Adrenal gland (tissue), 12 donors: ENCODE measurements around the gene PPM1F. TPM values are rescaled to one million over a fixed set of nuclear protein-coding genes. Genes with fewer than 3 reads are reported as not detected.

Experiments
- DNase-seq, 7 donors: peaks; one replicate each; pipeline ENCODE4 v3.0.0-alpha.2; 2019 to 2020
- H3K27ac ChIP-seq, 5 donors: fragments of 200-600 bp; sonication (generic) in 4 of 5; 1 replicate in 3 of 5; 2 replicates in 2 of 5; pipeline versions ENCODE4 v1.5.1 to v1.8.0; 2016 to 2020; ENCODE audit warnings: mild to moderate bottlenecking in 1 of 5
- H3K27me3 ChIP-seq: fragments of 200-600 bp; 2 replicates; pipeline ENCODE4 v1.8.0; 2021
- H3K36me3 ChIP-seq, 2 donors: fragments of 200-600 bp; replicated peaks in 1 of 2; 1 replicate in 1 of 2; 2 replicates in 1 of 2; pipeline versions ENCODE4 v1.5.1 to v1.8.0; 2018 to 2022
- H3K4me1 ChIP-seq, 2 donors: fragments of 200-600 bp; replicated peaks in 1 of 2; 1 replicate in 1 of 2; 2 replicates in 1 of 2; pipeline versions ENCODE4 v1.5.1 to v1.8.0; 2018 to 2021
- H3K4me3 ChIP-seq, 4 donors: fragments of 200-600 bp; sonication (generic) in 3 of 4; one replicate each; pipeline ENCODE4 v1.5.1; 2016 to 2018
- H3K9me3 ChIP-seq, 3 donors: fragments of 200-600 bp; sonication (generic) in 1 of 3; replicated peaks in 1 of 3; 1 replicate in 2 of 3; 2 replicates in 1 of 3; pipeline versions ENCODE4 v1.5.1 to v1.8.0; 2016 to 2021
- CTCF ChIP-seq, 6 experiments: fragments of 450-650 bp in 4 of 6; fragments of 200-600 bp in 2 of 6; sonication (generic) in 1 of 6; IDR thresholded peaks; 1 replicate in 5 of 6; 2 replicates in 1 of 6; pipeline versions ENCODE4 v1.5.1 to v1.8.0; 2016 to 2021; ENCODE audit warnings: antibody characterized with exemption in 6 of 6, mild to moderate bottlenecking in 2 of 6, moderate library complexity in 1 of 6
- POLR2A ChIP-seq, 2 donors: fragments of 450-650 bp; IDR thresholded peaks; one replicate each; pipeline ENCODE4 v1.6.1; 2017; ENCODE audit warnings: antibody characterized with exemption in 2 of 2, mild to moderate bottlenecking in 2 of 2, moderate library complexity in 1 of 2
- WGBS, 4 donors: extraction: QIAGEN DNeasy Blood & Tissue Kit in 2 of 4; methylation state at CpG; one replicate each; pipeline versions ENCODE4 v1.1.5 to v1.1.7; 2013 to 2017; 5-methylcytosine and 5-hydroxymethylcytosine counted together
- intact Hi-C, 2 donors: fragments of 100-400 bp; cut with DNase I; formaldehyde crosslinking; loops; one replicate each; pipeline versions ENCODE4 v1.14.1 to v1.15.0; 2022 to 2023
- polyA plus RNA-seq, 3 donors: library from polyadenylated mRNA; stranded (reverse); fragments of 200-250 nt in 2 of 3; fragments of 350-450 nt in 1 of 3; fragmentation: Illumina TruSeq in 1 of 3; extraction: RNeasy Lipid Tissue Mini Kit (QIAGEN cat#74804) in 1 of 3; gene quantifications; one replicate each; pipeline ENCODE4 v1.2.3, GENCODE V29; 2013 to 2014
- total RNA-seq, 9 donors: library from RNA; depleted of rRNA in 4 of 9; stranded (reverse); fragments of >200 nt in 4 of 9; fragments of 120-200 nt in 1 of 9; fragmentation: NEBNext Ultra II Directional in 1 of 9; extraction: Animal tissue kit (Norgen Biotek cat#: 25700) in 1 of 9; gene quantifications; one replicate each; pipeline versions ENCODE4 v1.1.0 to v1.2.4, GENCODE V29; 2013 to 2023
- donor health status: healthy with polysubstance abuse.
- donor health status: Bipolar disorder and iron deficiency.
- donor health status: DM: yes; HTN: yes; CAD: no.
- donor health status: DM: no; HTN: no; CAD: no.
- donor health status: DM: no; HTN: no; CAD: no.
- donor health status: DM: yes; HTN: yes; CAD: no.

The PPM1F gene
- total and polyA plus RNA-seq, 12 donors, result 9.9 to 60.6 (median 44.0) TPM

- no peaks in the 10 kb centered on the region for H3K27me3 ChIP-seq
- intact Hi-C loops, result no loop called here
- peaks cover 19 to 21% of the 10 kb centered on the region in 2 donors for H3K4me1 ChIP-seq
- WGBS, 4 donors, result 83 to 91% (median 87%) methylated on average over 10 to 23 of the region's 23 CpGs; no CpG with 5 or more reads in 1 of the 4 donors
- DNase-seq, result peak; percentile 79 to 92 (median 90)
- H3K9me3 ChIP-seq, result no peaks in the 10 kb centered on the region
- no peak overlapping the region for H3K4me3 ChIP-seq
- peak in 1 of 2 donors; percentile 66 for TF ChIP-seq POLR2A (IDR thresholded peaks at IDR 0.05)
- no peak for TF ChIP-seq CTCF (IDR thresholded peaks at IDR 0.05)
- H3K36me3 ChIP-seq, result peaks cover 0 to 56% of the 10 kb centered on the region in 2 donors
- peak overlapping the region; percentile 14 to 85 (median 82) for H3K27ac ChIP-seq
Observed at GRCh38 chr22:21961886-21962654, 9.4 kb upstream of the PPM1F start.

DNA sequence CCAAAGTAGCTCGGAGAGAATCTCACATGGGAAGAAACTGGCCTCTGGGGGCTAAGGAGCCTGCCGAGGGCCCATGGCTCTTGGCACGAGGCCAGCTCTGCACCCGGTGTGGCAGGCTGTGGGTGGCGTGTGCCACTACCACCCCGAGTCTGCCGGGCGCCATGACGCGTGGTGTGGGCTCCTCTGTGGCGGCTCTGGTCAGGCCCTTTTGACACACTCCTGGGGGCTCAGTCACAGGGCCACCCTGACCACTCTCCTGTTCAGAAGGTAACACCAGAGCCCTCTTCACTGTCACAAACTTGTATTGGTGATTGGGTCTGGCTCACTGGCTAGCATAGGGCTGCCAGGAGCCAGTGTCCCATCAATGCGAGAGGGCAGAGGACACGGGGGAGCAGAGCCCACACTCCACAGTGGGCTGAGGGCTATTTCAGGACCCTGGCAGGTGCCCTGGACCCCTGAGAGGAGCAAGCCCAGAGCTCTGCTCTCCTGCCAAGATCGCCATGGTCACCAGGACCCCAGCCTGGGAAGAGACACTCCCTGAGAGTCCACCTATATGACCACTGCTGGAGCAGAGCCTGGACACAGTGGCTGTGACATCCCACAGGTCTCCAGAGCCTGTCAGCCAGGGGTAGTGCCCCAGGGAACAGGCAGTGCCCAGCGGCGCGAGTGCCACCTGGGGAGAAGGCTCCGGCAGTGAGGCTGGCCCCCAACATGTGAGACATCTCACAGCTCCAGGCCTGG, 8.6 kb upstream of the PPM1F start:
- no peak overlapping the region for H3K4me3 ChIP-seq
- WGBS, 4 donors, result 73 to 87% (median 82%) methylated on average over 6 to 18 of the region's 18 CpGs
- TF ChIP-seq CTCF (IDR thresholded peaks at IDR 0.05), result no peak
- no peak for TF ChIP-seq POLR2A (IDR thresholded peaks at IDR 0.05)
- intact Hi-C loops, result no loop called here
- H3K4me1 ChIP-seq, result peaks cover 19 to 21% of the 10 kb centered on the region in 2 donors
- no peaks in the 10 kb centered on the region for H3K9me3 ChIP-seq
- H3K27ac ChIP-seq, result peak overlapping the region; percentile 14 to 85 (median 82)
- peaks cover 0 to 48% of the 10 kb centered on the region in 2 donors for H3K36me3 ChIP-seq
- DNase-seq, result peak in 1 of 7 donors; percentile 62
- no peaks in the 10 kb centered on the region for H3K27me3 ChIP-seq

DNA sequence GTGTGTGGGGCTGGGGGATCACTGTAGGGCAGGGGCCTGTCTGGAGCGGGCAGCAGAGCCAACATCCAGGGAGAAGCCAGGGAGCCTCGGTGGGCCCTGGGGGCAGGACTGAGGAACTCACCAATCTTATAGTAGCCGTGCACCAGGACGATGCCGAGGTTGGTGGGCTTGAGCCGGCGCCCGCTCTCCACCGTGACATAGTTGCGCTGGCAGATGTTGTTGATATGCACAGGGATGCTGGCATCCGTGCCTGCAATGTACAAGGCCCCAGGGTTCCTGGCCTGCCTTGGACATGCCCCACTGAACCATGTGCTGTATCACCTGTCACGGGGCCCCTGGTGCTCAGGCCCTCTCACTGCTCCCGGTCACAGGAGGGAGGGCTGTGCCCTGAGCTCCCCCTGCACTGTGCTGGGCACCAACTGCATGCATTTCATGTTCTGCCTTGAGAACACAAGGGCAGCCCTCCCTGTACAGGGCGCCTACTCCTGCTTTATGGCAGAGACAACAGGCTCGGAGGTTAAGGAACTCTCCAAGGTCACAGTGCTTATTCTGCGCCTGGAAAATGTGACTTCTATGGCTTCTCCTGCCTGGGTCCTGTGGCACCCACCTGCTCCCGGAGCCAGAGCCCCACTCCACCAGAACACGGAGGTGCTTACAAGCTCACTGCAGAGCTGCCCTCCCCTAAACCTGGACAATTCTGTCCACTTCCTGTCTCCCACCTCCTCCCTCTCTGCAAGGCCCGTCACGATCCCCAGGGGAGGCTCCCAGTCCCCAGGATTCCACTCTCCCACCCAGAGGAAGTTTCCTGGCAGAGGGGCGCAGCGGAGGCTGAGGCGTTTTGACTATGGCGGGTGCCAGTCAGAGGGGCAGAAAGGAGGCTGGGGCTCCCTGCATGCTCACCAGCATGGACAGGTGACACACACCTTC, 7.8 kb upstream of the PPM1F start:
- WGBS, 4 donors, result 56 to 82% (median 75%) methylated on average over 8 to 24 of the region's 24 CpGs
- peaks cover 19 to 21% of the 10 kb centered on the region in 2 donors for H3K4me1 ChIP-seq
- no peak overlapping the region for H3K4me3 ChIP-seq
- intact Hi-C loops, result no loop called here
- H3K27me3 ChIP-seq, result no peaks in the 10 kb centered on the region
- TF ChIP-seq POLR2A (IDR thresholded peaks at IDR 0.05) (peak in 1 of 2 donors; percentile 26), CTCF (IDR thresholded peaks at IDR 0.05) (no peak)
- peak overlapping the region in 4 of 5 donors; percentile 59 to 85 (median 84) for H3K27ac ChIP-seq
- H3K9me3 ChIP-seq, result no peaks in the 10 kb centered on the region
- DNase-seq, result peak in 5 of 7 donors; percentile 67 to 77 (median 75)
- H3K36me3 ChIP-seq, result peaks cover 0 to 41% of the 10 kb centered on the region in 2 donors
